Measurements from ENCODE around the gene PPFIA1. TPM values are rescaled to one million over a fixed set of nuclear protein-coding genes. Genes with fewer than 3 reads are reported as not detected.
A peak's percentile ranks its signal among the peaks of the same experiment; 100 is the strongest.

The PPFIA1 gene
- total RNA-seq, 2 donors from 2014 or later = 105 to 118 TPM

GRCh38 chr11:70358753-70359152, 88.3 kb downstream of the PPFIA1 start:
- H3K4me3 ChIP-seq (ENCODE audit: low read length) = no peak overlapping the region
- H3K27ac ChIP-seq (ENCODE audit: low read depth, low read length) = no peak overlapping the region
- H3K9ac ChIP-seq (ENCODE audit: extremely low read depth, low read length, poor library complexity, severe bottlenecking) = no peak overlapping the region
- 95 to 97% methylated on average over 11 of the region's 11 CpGs for WGBS, 2 experiments (ENCODE audit: insufficient coverage in 1 of 2, insufficient read length in 1 of 2)
- DNase-seq = no peak
- no peak overlapping the region for H3K27ac Mint-ChIP-seq
- no peaks in the 10 kb centered on the region for H3K4me1 Mint-ChIP-seq
- no peaks in the 10 kb centered on the region for H3K4me1 ChIP-seq (ENCODE audit: control insufficient read depth, insufficient read depth, low read length)
- no peaks in the 10 kb centered on the region for H3K27me3 Mint-ChIP-seq (ENCODE audit: insufficient read depth)
- H3K9me3 Mint-ChIP-seq = no peaks in the 10 kb centered on the region
- no peak overlapping the region for H3K4me3 Mint-ChIP-seq
- H3K9me3 ChIP-seq (ENCODE audit: control insufficient read depth, low read length) = no peaks in the 10 kb centered on the region
- no peaks in the 10 kb centered on the region for H3K27me3 ChIP-seq (ENCODE audit: control insufficient read depth, insufficient read depth, low read length, poor library complexity, severe bottlenecking)
- TF ChIP-seq, protein P1, sequence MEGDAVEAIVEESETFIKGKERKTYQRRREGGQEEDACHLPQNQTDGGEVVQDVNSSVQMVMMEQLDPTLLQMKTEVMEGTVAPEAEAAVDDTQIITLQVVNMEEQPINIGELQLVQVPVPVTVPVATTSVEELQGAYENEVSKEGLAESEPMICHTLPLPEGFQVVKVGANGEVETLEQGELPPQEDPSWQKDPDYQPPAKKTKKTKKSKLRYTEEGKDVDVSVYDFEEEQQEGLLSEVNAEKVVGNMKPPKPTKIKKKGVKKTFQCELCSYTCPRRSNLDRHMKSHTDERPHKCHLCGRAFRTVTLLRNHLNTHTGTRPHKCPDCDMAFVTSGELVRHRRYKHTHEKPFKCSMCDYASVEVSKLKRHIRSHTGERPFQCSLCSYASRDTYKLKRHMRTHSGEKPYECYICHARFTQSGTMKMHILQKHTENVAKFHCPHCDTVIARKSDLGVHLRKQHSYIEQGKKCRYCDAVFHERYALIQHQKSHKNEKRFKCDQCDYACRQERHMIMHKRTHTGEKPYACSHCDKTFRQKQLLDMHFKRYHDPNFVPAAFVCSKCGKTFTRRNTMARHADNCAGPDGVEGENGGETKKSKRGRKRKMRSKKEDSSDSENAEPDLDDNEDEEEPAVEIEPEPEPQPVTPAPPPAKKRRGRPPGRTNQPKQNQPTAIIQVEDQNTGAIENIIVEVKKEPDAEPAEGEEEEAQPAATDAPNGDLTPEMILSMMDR (conservative IDR thresholded peaks at IDR 0.05) = no peak
- H3K36me3 Mint-ChIP-seq (ENCODE audit: low read depth) = peaks cover 84% of the 10 kb centered on the region
- H3K36me3 ChIP-seq (ENCODE audit: control insufficient read depth, insufficient read depth, low read length) = peaks cover 97% of the 10 kb centered on the region

- WGBS, 2 experiments (ENCODE audit: insufficient coverage in 1 of 2, insufficient read length in 1 of 2) = 93 to 99% methylated on average over 3 to 8 of the region's 8 CpGs
- Mint-ChIP-seq H3K27ac (peak overlapping the region; percentile 21), H3K4me1 (no peaks in the 10 kb centered on the region), H3K9me3 (no peaks in the 10 kb centered on the region), H3K36me3 (ENCODE audit: low read depth) (peaks cover 81% of the 10 kb centered on the region), H3K4me3 (no peak overlapping the region), H3K27me3 (ENCODE audit: insufficient read depth) (no peaks in the 10 kb centered on the region)
- Histone ChIP-seq H3K4me3 (ENCODE audit: low read length) (no peak overlapping the region), H3K36me3 (ENCODE audit: control insufficient read depth, insufficient read depth, low read length) (peaks cover 97% of the 10 kb centered on the region), H3K27ac (ENCODE audit: low read depth, low read length) (no peak overlapping the region), H3K9ac (ENCODE audit: extremely low read depth, low read length, poor library complexity, severe bottlenecking) (no peak overlapping the region), H3K4me1 (ENCODE audit: control insufficient read depth, insufficient read depth, low read length) (no peaks in the 10 kb centered on the region), H3K27me3 (ENCODE audit: control insufficient read depth, insufficient read depth, low read length, poor library complexity, severe bottlenecking) (no peaks in the 10 kb centered on the region), H3K9me3 (ENCODE audit: control insufficient read depth, low read length) (no peaks in the 10 kb centered on the region)
- peak; percentile 4 for DNase-seq
- TF ChIP-seq, protein P1 (conservative IDR thresholded peaks at IDR 0.05) = no peak
Observed at GRCh38 chr11:70359451-70360205, 89.1 kb downstream of the PPFIA1 start.

GRCh38 chr11:70360211-70360610, 89.7 kb downstream of the PPFIA1 start:
- Histone ChIP-seq H3K27ac (ENCODE audit: low read depth, low read length) (no peak overlapping the region), H3K36me3 (ENCODE audit: control insufficient read depth, insufficient read depth, low read length) (peaks cover 99% of the 10 kb centered on the region), H3K4me3 (ENCODE audit: low read length) (no peak overlapping the region), H3K9me3 (ENCODE audit: control insufficient read depth, low read length) (no peaks in the 10 kb centered on the region), H3K4me1 (ENCODE audit: control insufficient read depth, insufficient read depth, low read length) (no peaks in the 10 kb centered on the region), H3K9ac (ENCODE audit: extremely low read depth, low read length, poor library complexity, severe bottlenecking) (no peak overlapping the region), H3K27me3 (ENCODE audit: control insufficient read depth, insufficient read depth, low read length, poor library complexity, severe bottlenecking) (no peaks in the 10 kb centered on the region)
- H3K4me1 Mint-ChIP-seq = no peaks in the 10 kb centered on the region
- no peak overlapping the region for H3K4me3 Mint-ChIP-seq
- no peaks in the 10 kb centered on the region for H3K27me3 Mint-ChIP-seq (ENCODE audit: insufficient read depth)
- H3K9me3 Mint-ChIP-seq = no peaks in the 10 kb centered on the region
- peaks cover 81% of the 10 kb centered on the region for H3K36me3 Mint-ChIP-seq (ENCODE audit: low read depth)
- peak; percentile 17 for DNase-seq
- TF ChIP-seq, protein P1 (conservative IDR thresholded peaks at IDR 0.05) = no peak
- WGBS, 2 experiments (ENCODE audit: insufficient coverage in 1 of 2, insufficient read length in 1 of 2) = 93 to 96% methylated on average over 6 of the region's 6 CpGs
- H3K27ac Mint-ChIP-seq = no peak overlapping the region
